ENCODE data around the gene RAB4A.

RAB4A gene

GRCh38 chr1:229344937-229345684, 74.2 kb downstream of the RAB4A start:
- no peaks in the 10 kb centered on the region for H3K36me3 ChIP-seq (ENCODE audit: insufficient read depth, low read depth, low read length)
- no peak overlapping the region for H3K27ac ChIP-seq (ENCODE audit: low read length)
- no peak overlapping the region for H3K9ac ChIP-seq (ENCODE audit: low read depth, low read length)
- no peak overlapping the region for H3K4me3 ChIP-seq (ENCODE audit: low read length)
- no peaks in the 10 kb centered on the region for H3K9me3 ChIP-seq (ENCODE audit: insufficient read depth, low read depth, low read length)
- H3K4me1 ChIP-seq (ENCODE audit: insufficient read depth, low read length): no peaks in the 10 kb centered on the region
- H3K27me3 ChIP-seq (ENCODE audit: insufficient read depth, low read length): peaks cover 40% of the 10 kb centered on the region

- peaks cover 25% of the 10 kb centered on the region for H3K27me3 ChIP-seq (ENCODE audit: insufficient read depth, low read length)
- no peak overlapping the region for H3K4me3 ChIP-seq (ENCODE audit: low read length)
- no peak overlapping the region for H3K9ac ChIP-seq (ENCODE audit: low read depth, low read length)
- no peak overlapping the region for H3K27ac ChIP-seq (ENCODE audit: low read length)
- H3K36me3 ChIP-seq (ENCODE audit: insufficient read depth, low read depth, low read length): no peaks in the 10 kb centered on the region
- no peaks in the 10 kb centered on the region for H3K9me3 ChIP-seq (ENCODE audit: insufficient read depth, low read depth, low read length)
- no peaks in the 10 kb centered on the region for H3K4me1 ChIP-seq (ENCODE audit: insufficient read depth, low read length)
These were observed 76.6 kb downstream of the RAB4A start for GRCh38 chr1:229347528-229347927.

GRCh38 chr1:229349463-229350385, 78.8 kb downstream of the RAB4A start:
- H3K36me3 ChIP-seq (ENCODE audit: insufficient read depth, low read depth, low read length): no peaks in the 10 kb centered on the region
- no peaks in the 10 kb centered on the region for H3K4me1 ChIP-seq (ENCODE audit: insufficient read depth, low read length)
- H3K4me3 ChIP-seq (ENCODE audit: low read length): no peak overlapping the region
- peaks cover 7% of the 10 kb centered on the region for H3K27me3 ChIP-seq (ENCODE audit: insufficient read depth, low read length)
- no peak overlapping the region for H3K27ac ChIP-seq (ENCODE audit: low read length)
- H3K9me3 ChIP-seq (ENCODE audit: insufficient read depth, low read depth, low read length): peaks cover 6% of the 10 kb centered on the region; the same call in 1 of the 2 replicates
- H3K9ac ChIP-seq (ENCODE audit: low read depth, low read length): no peak overlapping the region

- H3K4me3 ChIP-seq (ENCODE audit: low read length): no peak overlapping the region; the same call in 1 of the 2 replicates
- H3K27me3 ChIP-seq (ENCODE audit: insufficient read depth, low read length): no peaks in the 10 kb centered on the region
- H3K27ac ChIP-seq (ENCODE audit: low read length): no peak overlapping the region
- H3K4me1 ChIP-seq (ENCODE audit: insufficient read depth, low read length): no peaks in the 10 kb centered on the region
- peaks cover 6% of the 10 kb centered on the region; the same call in 1 of the 2 replicates for H3K9me3 ChIP-seq (ENCODE audit: insufficient read depth, low read depth, low read length)
- no peaks in the 10 kb centered on the region for H3K36me3 ChIP-seq (ENCODE audit: insufficient read depth, low read depth, low read length)
- H3K9ac ChIP-seq (ENCODE audit: low read depth, low read length): no peak overlapping the region
These were observed 82.1 kb downstream of the RAB4A start for GRCh38 chr1:229352975-229353374.

GRCh38 chr1:229354226-229354625, 83.3 kb downstream of the RAB4A start:
- Histone ChIP-seq H3K4me3 (ENCODE audit: low read length) (no peak overlapping the region), H3K4me1 (ENCODE audit: insufficient read depth, low read length) (no peaks in the 10 kb centered on the region; the same call in 1 of the 2 replicates), H3K27ac (ENCODE audit: low read length) (no peak overlapping the region), H3K27me3 (ENCODE audit: insufficient read depth, low read length) (0 out of 2 replicates have a peak, but pooled peaks cover 3% of the 10 kb centered on the region), H3K9me3 (ENCODE audit: insufficient read depth, low read depth, low read length) (peaks cover 6% of the 10 kb centered on the region; the same call in 1 of the 2 replicates), H3K36me3 (ENCODE audit: insufficient read depth, low read depth, low read length) (no peaks in the 10 kb centered on the region), H3K9ac (ENCODE audit: low read depth, low read length) (no peak overlapping the region)
